C1 segment of cervical spinal cord (tissue), 14 donors: ENCODE results near the gene APBB2.

ENCODE experiments used
- DNase-seq, 14 donors: peaks; one replicate each; lab custom pipeline; 2025; lab: John Stamatoyannopoulos, UW

The APBB2 gene

DNA sequence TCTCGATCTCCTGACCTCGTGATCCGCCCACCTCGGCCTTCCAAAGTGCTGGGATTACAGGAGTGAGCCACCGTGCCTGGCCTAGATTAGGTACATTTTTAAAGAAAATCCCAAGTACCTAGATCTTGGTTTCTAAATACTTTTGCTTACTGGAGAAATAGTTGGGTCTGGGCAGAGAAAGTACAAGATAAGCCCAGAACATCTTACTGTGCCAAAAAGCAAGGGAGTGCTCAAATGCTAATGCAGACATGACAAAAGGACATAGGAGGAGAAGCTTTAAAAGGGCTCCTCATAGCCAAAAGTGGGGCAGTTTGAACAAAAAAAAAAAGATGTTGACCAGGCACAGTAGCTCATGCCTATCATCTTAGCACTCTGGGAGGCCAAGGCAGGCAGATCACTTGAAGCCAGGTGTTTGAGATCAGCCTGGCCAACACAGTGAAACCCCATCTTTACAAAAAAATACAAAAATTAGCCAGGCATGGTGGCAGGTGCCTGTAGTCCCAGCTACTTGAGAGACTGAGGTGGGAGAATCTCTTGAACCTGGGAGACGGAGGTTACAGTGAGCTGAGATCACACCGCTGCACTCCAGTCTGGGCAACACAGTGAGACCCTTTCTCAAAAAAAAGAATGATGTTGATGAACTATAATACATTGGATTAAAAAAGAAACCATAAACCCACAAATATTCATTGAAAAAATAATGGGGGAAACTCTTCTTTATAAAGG is 107.5 kb downstream of the APBB2 start:
- DNase-seq: no peak

DNA sequence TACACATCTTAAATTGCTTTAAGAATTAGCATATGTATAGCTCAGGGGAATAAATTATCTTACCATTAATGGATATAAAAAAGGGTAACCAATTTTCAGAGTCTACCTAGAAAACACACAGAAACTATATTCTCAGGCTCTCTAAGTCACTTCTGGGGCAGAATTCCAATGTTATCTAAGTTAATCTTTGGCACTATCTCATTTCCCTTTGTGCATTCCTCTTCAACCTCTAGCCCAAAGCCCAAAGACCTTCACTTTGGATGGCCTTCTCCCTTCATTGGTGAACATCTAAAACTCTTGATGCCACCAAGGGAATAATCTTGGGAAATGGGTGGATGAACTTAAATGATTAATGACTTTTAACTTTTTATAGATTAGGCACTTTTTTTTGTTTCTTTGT is 108.3 kb downstream of the APBB2 start:
- DNase-seq: no peak

DNA sequence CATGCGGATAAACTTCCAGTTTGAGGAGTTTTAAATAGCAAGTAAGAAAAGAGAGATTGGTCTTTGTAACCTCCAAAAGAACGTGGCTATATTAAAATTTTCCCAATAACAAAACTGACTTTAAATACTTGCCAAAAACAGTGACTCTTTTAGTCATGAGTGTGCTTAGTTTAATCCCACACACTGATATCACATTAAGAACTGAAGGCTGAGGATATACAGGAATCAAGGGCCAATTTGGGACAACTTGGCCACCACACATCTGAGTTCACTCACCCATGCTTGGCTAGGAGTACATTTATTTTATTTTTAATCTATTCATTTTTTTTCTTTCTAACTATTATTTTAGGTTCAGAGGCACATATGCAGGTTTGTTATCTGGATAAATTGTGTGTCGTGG is 110.2 kb downstream of the APBB2 start:
- no peak for DNase-seq

DNA sequence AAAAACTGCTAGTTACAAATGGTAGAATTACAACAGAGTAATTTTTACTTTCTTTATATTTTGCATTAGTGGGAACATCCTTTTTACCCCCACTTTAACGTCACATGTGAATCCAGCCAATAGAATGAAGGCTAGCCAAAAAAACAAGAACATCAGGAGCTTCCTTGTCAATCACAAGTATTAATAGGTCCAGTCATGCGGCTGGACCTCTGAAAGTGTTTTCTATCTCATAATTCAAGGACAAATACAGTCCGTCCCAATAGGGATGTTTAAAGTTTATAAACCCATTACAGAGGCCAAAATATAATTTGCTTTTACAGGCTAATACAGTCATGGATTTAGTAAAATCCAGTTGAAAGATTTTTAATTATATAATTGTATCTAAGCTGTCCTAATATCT is 110.7 kb downstream of the APBB2 start:
- DNase-seq: no peak

DNA sequence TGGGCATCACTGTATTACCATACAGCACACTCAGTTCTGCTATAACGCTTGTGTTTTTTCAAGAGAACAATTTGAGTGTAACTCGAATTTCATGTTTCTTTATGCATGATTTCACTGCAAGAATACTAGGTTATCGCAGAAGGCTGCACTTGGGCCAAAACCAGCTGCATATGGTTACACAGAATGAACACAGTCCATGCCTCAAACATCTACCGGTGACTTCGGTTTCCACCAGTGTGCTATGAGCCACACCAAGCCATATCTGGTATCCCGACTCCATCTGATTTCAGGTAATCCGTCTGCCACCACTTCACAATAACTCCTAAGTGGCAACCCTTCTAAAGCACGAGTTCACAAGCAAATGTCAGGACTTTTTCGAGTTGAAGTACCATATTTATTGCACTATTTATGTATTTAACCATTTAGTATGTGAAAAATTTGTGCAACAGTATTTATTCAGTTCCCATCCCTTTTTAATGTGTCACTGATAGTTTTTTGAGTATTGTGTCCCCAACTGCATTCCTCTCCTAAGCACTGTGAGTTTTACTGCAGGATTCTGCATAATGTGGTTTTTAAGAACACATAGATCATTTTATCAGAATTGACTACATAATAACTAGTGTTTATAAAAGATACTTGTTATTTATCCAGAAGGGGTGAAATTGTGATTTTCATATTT is 111.8 kb downstream of the APBB2 start:
- DNase-seq: no peak

DNA sequence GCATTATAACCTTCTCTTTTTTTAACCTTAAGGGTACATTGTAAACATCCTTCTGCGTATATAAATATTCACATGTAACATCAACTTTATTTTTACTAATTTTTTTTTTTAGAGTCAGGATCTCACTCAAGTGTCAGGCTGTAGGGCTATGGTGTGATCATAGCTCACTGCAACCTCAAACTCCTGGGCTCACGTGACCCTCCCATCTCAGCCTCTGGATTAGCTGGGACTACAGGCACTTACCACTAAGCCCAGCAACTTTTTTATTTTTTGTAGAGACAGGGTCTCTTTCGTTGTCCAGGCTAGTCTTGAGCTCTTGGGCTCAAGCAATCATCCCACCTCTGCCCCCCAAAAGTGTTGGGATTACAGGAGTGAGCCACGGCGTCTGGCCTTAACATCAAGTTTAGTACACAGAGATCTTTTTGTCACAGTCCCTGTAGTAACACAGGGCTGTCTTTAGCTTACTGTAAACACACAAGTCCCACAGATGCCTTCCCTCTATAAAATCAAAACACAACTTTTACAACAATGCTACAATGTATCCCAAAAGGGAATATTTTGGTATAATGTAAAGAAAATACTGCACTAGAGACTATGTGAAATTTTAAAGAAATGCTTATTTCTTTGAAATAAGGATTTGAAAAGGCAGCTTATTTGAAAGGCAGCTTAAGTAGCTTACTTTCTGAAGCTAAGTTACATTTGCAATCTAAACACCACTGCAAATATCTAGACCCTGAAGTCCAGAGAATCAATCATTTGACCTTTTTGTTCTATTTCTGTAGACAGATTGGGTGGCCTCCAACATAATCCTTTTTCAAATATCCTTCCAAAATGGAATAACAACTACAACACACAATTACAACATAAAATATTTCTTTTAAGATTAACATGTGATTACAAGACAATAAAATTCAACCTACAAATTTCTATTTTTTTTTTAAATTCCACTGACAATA is 116.0 kb downstream of the APBB2 start:
- no peak for DNase-seq

DNA sequence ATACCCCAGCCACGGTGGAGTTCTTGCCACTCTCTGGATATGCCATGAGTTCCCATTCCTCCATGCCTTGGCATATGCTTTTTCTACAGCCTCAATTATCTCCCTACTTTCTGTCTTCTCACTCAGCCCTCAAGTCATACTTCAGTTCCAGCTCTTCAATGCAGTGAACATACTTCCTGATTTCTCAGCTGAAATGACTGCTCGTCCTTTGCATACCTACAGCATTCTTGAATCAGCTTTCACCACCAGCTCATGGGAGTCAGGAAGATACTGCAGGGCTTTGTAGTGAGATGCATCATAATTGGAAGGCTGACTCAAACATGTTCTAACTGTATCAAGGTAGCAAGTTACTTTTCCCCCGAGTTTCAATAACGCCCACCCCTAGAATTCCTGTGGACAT is 118.4 kb downstream of the APBB2 start:
- no peak for DNase-seq

DNA sequence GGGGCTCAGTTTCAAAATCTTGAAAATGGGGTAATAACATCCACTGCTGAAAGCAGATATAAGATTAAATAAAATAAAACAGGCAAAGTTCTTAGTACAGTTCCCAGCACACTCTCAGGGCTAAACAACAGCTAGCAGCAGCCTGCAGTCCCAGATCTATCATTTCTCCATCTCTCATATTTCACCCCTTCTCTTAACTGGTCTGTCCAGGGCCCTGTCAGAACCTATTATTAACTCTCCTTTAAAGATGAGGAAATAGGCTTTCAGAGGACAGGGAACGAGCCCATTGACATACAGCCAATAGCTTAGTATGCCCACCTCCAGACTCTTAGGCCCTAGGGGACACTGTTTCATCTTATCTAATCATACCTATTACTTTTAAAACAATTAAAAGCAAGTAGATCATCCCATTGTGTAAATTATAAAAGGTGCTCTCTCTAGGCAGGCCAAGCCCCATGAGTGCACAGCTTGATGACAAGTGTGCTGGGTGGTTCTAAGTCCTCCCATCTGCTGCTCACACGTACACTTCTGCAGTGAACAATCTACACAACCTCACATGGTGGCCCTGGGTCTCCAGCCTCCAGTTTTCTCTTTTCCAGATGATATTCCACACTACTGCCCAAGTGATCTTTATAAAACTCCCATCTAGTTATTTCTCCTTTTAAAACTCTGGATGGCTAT is 119.0 kb downstream of the APBB2 start:
- no peak for DNase-seq

DNA sequence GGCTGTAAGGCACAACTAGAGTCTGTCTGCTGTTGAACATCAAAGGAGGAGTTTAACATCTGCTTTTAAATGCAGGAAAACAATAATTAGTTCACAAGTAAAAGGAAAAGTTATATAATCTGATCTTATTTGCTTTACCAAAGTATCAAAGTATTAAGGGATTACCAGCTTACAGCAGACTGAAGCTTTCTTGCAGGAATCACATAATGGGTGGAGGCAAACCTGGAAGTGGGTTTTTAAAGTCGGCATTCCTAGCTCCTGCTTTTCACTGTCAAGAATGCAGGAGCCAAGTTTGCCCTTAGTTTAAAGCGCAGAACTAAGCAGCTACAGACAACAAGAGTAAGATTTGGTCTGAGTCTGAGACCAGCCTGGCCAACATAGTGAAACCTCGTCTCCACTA is 122.2 kb downstream of the APBB2 start:
- no peak for DNase-seq

DNA sequence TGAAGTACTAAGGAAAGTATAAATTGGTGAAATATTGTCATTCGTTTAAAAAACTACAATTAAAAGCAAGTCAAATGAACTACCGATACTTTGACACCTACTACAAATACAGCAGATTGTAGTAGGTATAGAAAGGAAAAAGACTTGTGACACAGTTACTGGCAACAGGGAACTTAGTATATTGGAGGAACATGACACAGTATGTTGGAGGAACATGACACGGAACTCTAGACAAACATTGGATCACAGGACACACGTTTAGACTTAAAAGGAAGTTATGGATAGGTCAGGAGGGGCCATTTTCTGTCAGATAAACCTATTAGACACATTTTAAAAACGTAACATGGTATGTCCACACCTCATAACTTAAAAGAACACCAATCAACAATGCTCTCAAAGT is 132.5 kb downstream of the APBB2 start:
- DNase-seq: no peak

DNA sequence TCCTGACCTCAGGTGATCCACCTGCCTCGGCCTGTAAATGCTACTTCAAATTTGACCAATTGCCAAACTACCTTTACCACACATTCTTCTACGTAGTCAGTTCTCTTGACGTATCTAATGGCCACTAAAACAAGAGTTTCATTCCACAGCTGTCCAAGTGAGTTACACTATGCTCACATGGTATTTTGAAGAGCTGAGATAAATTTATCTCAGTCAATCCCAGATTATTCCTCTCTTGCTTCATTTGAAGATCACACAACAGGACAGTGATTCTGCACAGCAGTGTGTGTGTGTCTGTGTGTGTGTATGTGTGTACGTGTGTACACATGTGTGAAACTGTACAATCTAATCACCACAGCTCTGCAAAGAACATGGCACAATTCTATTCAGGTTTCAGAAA is 133.4 kb downstream of the APBB2 start:
- DNase-seq: no peak

DNA sequence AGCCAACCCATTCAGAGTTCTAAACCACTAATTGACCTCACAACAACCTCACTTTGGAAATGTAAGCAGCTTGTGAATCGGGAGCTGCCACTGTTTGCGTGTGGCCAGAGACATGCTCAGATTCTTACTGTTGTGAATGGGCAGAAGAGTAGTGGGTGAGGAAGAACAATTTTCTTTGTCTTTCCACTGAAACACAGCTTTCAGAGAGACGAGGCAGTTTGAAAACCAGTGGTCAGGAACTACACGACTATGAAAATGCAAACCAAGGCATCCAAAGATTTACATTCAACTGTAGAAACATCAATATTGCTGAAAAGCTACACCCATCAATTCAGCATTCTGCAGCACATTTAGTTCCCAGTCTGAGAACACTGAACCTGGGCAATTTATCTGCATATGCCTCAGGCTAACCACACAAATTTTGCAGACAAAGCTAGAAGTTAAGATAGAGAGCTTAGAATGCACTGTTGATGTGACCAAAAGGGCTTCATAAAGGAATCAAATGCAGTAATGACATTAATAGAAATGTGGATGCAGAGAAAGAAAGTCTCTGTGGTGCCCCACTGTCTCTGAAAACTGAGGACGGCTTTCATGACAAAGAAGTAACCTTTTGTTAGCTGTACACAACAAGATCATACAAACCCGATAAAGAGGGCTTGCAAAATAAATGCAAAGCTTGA is 134.3 kb downstream of the APBB2 start:
- peak in 2 of 14 donors; percentile 18 to 36 for DNase-seq

DNA sequence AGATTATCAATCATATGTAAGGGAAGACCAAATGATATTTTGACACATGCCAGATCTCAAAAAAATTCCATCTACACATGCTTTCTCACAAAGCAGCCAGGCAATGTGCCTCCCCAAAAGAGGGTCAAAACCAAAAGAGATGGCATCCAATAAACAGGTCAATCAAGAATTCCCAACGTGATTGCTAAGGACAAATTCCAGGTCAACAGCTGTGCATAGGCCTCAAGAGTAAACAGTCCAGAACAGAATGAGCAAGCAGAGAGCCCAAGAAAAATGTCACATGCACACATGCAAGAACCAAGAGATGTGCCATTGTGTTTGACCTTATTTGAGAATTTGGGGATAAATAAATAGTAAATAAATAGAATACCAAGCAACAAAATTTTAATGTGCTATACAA is 136.7 kb downstream of the APBB2 start:
- DNase-seq: no peak

DNA sequence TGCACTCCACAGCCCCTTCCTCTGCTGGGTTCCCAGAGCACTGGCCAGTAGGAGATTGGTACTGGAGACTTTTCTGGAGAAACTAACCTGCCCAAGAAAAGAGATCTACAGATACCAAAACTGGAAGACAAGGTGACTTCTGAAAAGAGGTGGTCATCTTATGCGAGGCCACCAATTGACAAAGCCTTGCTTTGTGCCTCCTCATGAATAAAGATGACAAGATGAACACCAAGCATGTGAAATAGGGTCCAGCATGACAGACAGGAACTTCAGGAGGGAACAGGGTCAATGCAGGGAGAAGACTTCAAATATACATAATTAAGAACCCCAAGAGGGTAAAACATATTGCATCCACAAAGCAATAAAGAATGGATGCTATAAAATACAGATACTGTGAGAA is 137.9 kb downstream of the APBB2 start:
- DNase-seq: no peak

DNA sequence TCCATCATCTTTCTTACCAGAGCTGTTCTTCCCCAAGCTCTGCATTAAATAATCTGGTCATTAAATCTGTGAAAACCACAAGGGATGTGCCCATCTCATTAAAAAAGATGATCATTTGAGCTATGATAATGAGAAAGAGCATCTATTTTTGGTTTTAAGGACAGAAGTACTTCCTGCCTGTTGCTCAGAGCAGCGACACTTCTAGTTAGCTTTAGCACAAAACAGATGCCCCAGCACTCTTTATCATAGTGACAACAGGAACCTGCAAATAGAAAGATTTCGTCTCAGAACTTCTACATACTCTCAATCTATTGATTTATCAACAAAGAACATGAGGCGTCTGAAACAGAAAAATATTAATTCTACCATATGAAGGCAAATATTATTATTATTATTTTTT is 140.1 kb downstream of the APBB2 start:
- no peak for DNase-seq

DNA sequence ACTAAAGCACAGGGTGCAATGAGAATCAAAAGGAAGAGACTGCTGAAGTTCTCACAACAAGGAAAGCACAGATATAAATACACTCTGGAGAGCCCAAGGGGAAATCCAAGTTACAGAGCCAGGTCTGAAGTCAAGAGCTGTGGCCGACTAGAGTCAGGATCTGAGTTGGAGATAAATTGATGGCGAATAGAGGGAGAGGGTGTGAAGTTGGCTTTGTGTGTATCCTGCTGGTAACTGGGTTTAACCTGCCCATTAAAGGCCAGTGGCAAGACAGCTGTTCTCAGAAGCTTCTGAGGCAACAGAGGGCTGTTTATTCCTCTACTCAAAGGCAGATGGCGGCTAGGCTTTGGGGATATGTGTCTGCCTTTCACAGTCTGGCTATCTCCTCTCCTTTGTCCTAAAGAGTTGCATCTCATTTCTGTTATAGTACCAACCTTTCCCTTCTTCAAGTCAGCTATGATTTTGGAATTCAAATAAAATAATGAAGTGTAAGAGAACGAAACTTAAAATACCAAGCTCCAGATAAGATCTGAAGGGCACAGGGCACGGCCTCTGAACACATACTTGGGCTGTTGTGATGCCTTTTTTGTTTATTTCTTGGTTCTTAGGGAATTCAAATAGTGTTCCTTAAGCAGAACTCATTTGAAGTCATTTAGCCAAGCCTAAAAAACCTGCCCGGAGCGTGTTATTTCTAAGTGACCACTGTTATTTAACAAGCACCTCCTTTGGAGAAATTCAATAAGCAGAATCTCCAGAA is 142.1 kb downstream of the APBB2 start:
- peak in 1 of 14 donors; percentile 29 for DNase-seq

DNA sequence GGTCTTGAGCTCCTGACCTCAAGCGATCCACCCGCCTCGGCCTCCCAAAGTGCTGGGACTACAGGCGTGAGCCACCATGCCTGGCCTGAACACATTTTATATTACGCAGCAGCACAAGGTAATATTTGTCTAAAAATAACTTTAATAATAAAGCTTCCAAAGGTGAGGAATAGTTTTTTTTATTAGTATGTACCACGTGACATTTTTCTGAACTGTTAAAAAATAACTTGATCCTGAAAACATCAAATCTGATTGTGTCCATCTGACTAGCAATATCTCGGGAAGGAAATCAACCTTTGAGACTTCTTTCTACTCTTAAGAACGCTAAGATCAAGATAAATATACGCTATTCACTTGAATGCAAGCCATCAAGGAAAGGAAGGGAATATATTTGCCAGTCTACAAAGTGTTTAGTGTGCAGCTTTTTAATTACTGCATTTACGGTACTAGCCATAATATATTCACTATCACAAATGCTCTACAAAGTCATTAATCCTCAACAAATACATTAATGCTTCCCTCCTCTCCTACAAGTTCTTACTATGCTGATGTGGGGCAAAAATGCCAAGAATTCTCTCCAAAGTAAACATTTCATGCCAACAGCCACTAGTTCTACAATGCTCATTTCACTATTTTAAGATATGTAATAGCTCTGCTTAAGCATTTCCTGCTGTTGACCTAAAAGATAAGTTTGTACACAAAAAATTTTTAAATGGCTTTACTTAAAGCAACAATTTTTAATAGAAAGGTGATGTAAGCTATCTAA is 143.6 kb downstream of the APBB2 start:
- DNase-seq: no peak

DNA sequence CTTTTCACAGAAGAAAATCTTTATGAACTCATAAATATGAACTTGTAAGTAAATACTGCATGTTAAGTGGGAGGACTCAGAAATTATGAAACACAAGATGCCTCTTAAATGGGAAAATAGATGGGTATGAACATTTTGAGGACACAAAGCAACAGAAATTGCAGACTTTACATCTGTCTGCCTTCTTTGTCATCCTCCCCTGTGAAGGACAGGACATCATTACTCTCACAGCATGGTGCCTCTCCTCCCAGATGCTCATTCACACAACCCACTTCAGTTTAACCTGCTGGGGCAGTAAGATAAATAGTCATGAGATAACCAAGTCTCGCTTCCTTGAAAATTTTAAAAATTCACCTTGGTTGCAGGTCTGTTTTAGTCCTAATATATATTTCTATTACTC is 144.5 kb downstream of the APBB2 start:
- DNase-seq: peak in 1 of 14 donors; percentile 3

DNA sequence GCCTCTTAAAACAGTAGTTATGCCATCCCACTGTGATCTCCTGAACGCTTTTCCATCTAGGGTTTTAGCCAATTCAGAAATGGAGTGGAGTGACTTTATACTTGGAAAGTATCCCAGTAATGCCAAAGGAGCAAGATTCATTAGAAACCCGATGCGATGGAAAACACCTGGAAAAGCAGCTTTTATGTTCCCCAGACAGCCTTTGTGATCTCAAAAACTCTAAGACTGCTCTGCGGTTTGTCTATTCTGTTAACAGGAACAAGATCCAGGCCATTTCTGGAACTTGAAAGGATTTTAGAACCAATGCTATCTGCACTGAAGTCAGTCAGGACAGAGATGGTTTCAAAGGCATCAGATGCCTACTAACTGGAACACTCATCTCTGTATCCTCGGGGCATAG is 145.1 kb downstream of the APBB2 start:
- no peak for DNase-seq

DNA sequence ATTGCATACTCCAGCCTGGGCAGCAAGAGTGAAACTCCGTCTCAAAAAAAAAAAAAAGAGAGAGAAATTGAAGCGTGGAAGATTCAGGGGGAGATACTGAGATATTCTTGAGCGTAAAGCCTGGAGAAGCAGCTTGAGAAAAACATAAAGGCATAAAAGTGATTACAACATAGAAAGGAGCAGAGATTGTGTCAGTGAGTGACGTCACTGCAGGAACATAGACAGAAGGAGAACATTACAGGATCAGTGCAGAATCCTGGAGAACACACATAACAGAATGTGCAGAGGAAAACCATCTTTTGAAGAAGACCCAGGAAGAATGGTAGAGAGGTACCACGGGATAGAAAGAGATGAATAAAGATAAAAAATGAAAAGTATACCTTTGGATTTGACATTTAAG is 147.0 kb downstream of the APBB2 start:
- DNase-seq: no peak
